IMR-90 (cell line): ENCODE results near the gene PCCA. TPM values are rescaled to one million over a fixed set of nuclear protein-coding genes. Genes with fewer than 3 reads are reported as not detected.

Experiments
- ATAC-seq: fragments of 200-7000 bp; cut with Tn5 transposase; 2 replicates; pipeline ENCODE4 v1.9.1; 2020; ENCODE audit warnings: low read depth, mild to moderate bottlenecking, moderate library complexity
- BruUV-seq: library from RNA; stranded (reverse); fragments of 400-500 nt; replicated peaks from 2 replicates; lab custom pipeline; 2021; lab: Mats Ljungman, UMichigan
- CTCF ChIA-PET: fragments of 300-600 bp; formaldehyde crosslinking; extraction: SDS; loops from one replicate; lab custom pipeline; 2021; ENCODE audit warnings: antibody characterized with exemption; lab: Yijun Ruan, JAX
- POLR2A ChIA-PET: fragments of 300-600 bp; sonication (Branson Sonifier 250); formaldehyde crosslinking; loops from one replicate; lab custom pipeline; 2022; ENCODE audit warnings: antibody characterized with exemption; ENCODE audit not compliant: unreplicated experiment; lab: Charles Lee
- DNase-seq: peaks from one replicate; pipeline ENCODE4 v3.0.0; 2013
- H2AFZ ChIP-seq: replicated peaks from 2 replicates; pipeline ENCODE3; 2013; ENCODE audit warnings: low read length, mild to moderate bottlenecking; ENCODE audit not compliant: poor library complexity
- H2AK5ac ChIP-seq: 2 replicates; pipeline ENCODE4 v1.6.1; 2013; ENCODE audit warnings: low read depth, low read length, inconsistent platforms
- H2AK9ac ChIP-seq: replicated peaks from 2 replicates; pipeline ENCODE3; 2013; ENCODE audit warnings: mild to moderate bottlenecking, low read depth, low read length, moderate library complexity; ENCODE audit not compliant: poor library complexity
- H2BK120ac ChIP-seq: 2 replicates; pipeline ENCODE4 v1.6.1; 2013; ENCODE audit warnings: low read depth, low read length, inconsistent platforms
- H2BK15ac ChIP-seq: 3 replicates; pipeline ENCODE4 v1.6.1; 2013; ENCODE audit warnings: low read depth, low read length, inconsistent platforms
- H2BK20ac ChIP-seq: 2 replicates; pipeline ENCODE4 v1.6.1; 2013; ENCODE audit warnings: low read depth, mild to moderate bottlenecking, inconsistent platforms, low read length, moderate library complexity
- H2BK5ac ChIP-seq: 2 replicates; pipeline ENCODE4 v1.6.1; 2013; ENCODE audit warnings: mild to moderate bottlenecking, low read depth, low read length, inconsistent platforms; ENCODE audit not compliant: poor library complexity, severe bottlenecking
- H3K14ac ChIP-seq: replicated peaks from 2 replicates; pipeline ENCODE4 v1.6.1; 2013; ENCODE audit warnings: low read depth, low read length, inconsistent platforms
- H3K18ac ChIP-seq: 2 replicates; pipeline ENCODE4 v1.6.1; 2013; ENCODE audit warnings: low read depth, low read length, control low read depth
- H3K23ac ChIP-seq: 2 replicates; pipeline ENCODE4 v1.6.1; 2013; ENCODE audit warnings: low read depth, low read length, inconsistent platforms
- H3K27ac ChIP-seq: 2 replicates; pipeline ENCODE4 v1.5.1; 2013; ENCODE audit warnings: mild to moderate bottlenecking, control low read depth, low read length; ENCODE audit not compliant: insufficient read depth
- H3K27me3 ChIP-seq: 2 replicates; pipeline ENCODE4 v1.6.1; 2013; ENCODE audit warnings: low read length; ENCODE audit not compliant: control insufficient read depth, insufficient read depth
- H3K36me3 ChIP-seq: 2 replicates; pipeline ENCODE4 v1.6.1; 2013; ENCODE audit warnings: low read length, mixed read lengths; ENCODE audit not compliant: control insufficient read depth, insufficient read depth
- H3K4ac ChIP-seq: 2 replicates; pipeline ENCODE4 v1.6.1; 2013; ENCODE audit warnings: low read depth, low read length, inconsistent platforms
- H3K4me1 ChIP-seq: 2 replicates; pipeline ENCODE4 v1.6.1; 2013; ENCODE audit warnings: low read length, mixed read lengths; ENCODE audit not compliant: control insufficient read depth, insufficient read depth
- H3K4me2 ChIP-seq: 2 replicates; pipeline ENCODE4 v1.6.1; 2013; ENCODE audit warnings: low read depth, mild to moderate bottlenecking, control low read depth, low read length, moderate library complexity
- H3K4me3 ChIP-seq: 2 replicates; pipeline ENCODE4 v1.5.1; 2013; ENCODE audit warnings: low read depth, mild to moderate bottlenecking, control low read depth, low read length, moderate library complexity; ENCODE audit not compliant: insufficient read depth
- H3K56ac ChIP-seq: 2 replicates; pipeline ENCODE4 v1.6.1; 2013; ENCODE audit warnings: low read length, inconsistent platforms; ENCODE audit not compliant: insufficient read depth; ENCODE audit errors: extremely low read depth
- H3K79me1 ChIP-seq, 2 experiments: 2 replicates each; pipeline ENCODE4 v1.6.1; 2013; ENCODE audit warnings: low read length in 2 of 2, inconsistent platforms in 1 of 2, low read depth in 1 of 2
- H3K9ac ChIP-seq: 2 replicates; pipeline ENCODE4 v1.6.1; 2013; ENCODE audit warnings: low read depth, low read length, control low read depth
- H3K9me1 ChIP-seq: 2 replicates; pipeline ENCODE4 v1.6.1; 2013; ENCODE audit warnings: low read length, inconsistent platforms; ENCODE audit not compliant: insufficient read depth
- H3K9me3 ChIP-seq: 2 replicates; pipeline ENCODE4 v1.6.1; 2013; ENCODE audit warnings: low read length; ENCODE audit not compliant: control insufficient read depth, insufficient read depth
- H4K20me1 ChIP-seq: 2 replicates; pipeline ENCODE4 v1.6.1; 2013; ENCODE audit warnings: low read length, inconsistent platforms; ENCODE audit not compliant: insufficient read depth
- H4K5ac ChIP-seq: 2 replicates; pipeline ENCODE4 v1.6.1; 2013; ENCODE audit warnings: mild to moderate bottlenecking, low read depth, low read length, control low read depth
- H4K8ac ChIP-seq, 2 experiments: 2 replicates each; pipeline ENCODE4 v1.6.1; 2013; ENCODE audit warnings: low read depth in 2 of 2, low read length in 2 of 2, control low read depth in 1 of 2, inconsistent platforms in 1 of 2
- H4K91ac ChIP-seq: 2 replicates; pipeline ENCODE4 v1.6.1; 2013; ENCODE audit warnings: low read depth, low read length, inconsistent platforms; ENCODE audit not compliant: insufficient read depth
- BHLHE40 ChIP-seq: fragments of 150-350 bp; IDR thresholded peaks from 2 replicates; pipeline ENCODE4 v1.6.1; 2016; ENCODE audit warnings: mild to moderate bottlenecking, low read depth, low read length
- CEBPB ChIP-seq: IDR thresholded peaks from 2 replicates; pipeline ENCODE4 v1.6.1; 2012; ENCODE audit warnings: low read depth, low read length, improper control_type of control experiment
- CHD1 ChIP-seq: IDR thresholded peaks from 2 replicates; pipeline ENCODE4 v1.6.1; 2012; ENCODE audit warnings: low read depth, low read length, improper control_type of control experiment
- ELK1 ChIP-seq: fragments of 150-350 bp; IDR thresholded peaks from 2 replicates; pipeline ENCODE4 v1.6.1; 2016; ENCODE audit warnings: low read depth, mild to moderate bottlenecking, low read length, moderate library complexity, borderline replicate concordance
- FOS ChIP-seq: fragments of 150-350 bp; IDR thresholded peaks from 2 replicates; pipeline ENCODE4 v1.6.1; 2016; ENCODE audit warnings: low read depth, low read length
- MAFK ChIP-seq: IDR thresholded peaks from 2 replicates; pipeline ENCODE4 v1.6.1; 2012; ENCODE audit warnings: low read depth, low read length, improper control_type of control experiment
- MAZ ChIP-seq: IDR thresholded peaks from 2 replicates; pipeline ENCODE4 v1.6.1; 2012; ENCODE audit warnings: low read depth, mild to moderate bottlenecking, low read length, improper control_type of control experiment, moderate library complexity, borderline replicate concordance
- MXI1 ChIP-seq: IDR thresholded peaks from 2 replicates; pipeline ENCODE4 v1.6.1; 2012; ENCODE audit warnings: low read depth, mild to moderate bottlenecking, low read length, moderate library complexity, borderline replicate concordance
- NFE2L2 ChIP-seq: fragments of 150-350 bp; IDR thresholded peaks from 2 replicates; pipeline ENCODE4 v1.6.1; 2016; ENCODE audit warnings: low read depth, mild to moderate bottlenecking, low read length
- POLR2A ChIP-seq: IDR thresholded peaks from 2 replicates; pipeline ENCODE4 v1.6.1; 2012; ENCODE audit warnings: mild to moderate bottlenecking, low read depth, low read length
- RAD21 ChIP-seq: IDR thresholded peaks from 2 replicates; pipeline ENCODE4 v1.6.1; 2012; ENCODE audit warnings: low read length, improper control_type of control experiment
- RCOR1 ChIP-seq: IDR thresholded peaks from 2 replicates; pipeline ENCODE4 v1.6.1; 2012; ENCODE audit warnings: mild to moderate bottlenecking, low read length, improper control_type of control experiment; ENCODE audit not compliant: insufficient replicate concordance
- RFX5 ChIP-seq: IDR thresholded peaks from 2 replicates; pipeline ENCODE4 v1.8.0; 2012; ENCODE audit warnings: low read depth, mild to moderate bottlenecking, low read length, moderate library complexity
- SMC3 ChIP-seq: fragments of 150-350 bp; IDR thresholded peaks from 2 replicates; pipeline ENCODE4 v1.6.1; 2016; ENCODE audit warnings: low read depth, mild to moderate bottlenecking, antibody characterized with exemption, low read length, moderate library complexity
- USF2 ChIP-seq: fragments of 150-350 bp; IDR thresholded peaks from 2 replicates; pipeline ENCODE4 v1.6.1; 2017; ENCODE audit warnings: mild to moderate bottlenecking, antibody characterized with exemption, low read length, low read depth
- WGBS, 2 experiments: methylation state at CpG; one replicate each; pipeline versions ENCODE4 v1.1.5 to v1.1.7; 2013; ENCODE audit warnings: missing lambda C conversion rate in 2 of 2; ENCODE audit not compliant: insufficient read length in 1 of 2; ENCODE audit errors: extremely low coverage in 2 of 2; 5-methylcytosine and 5-hydroxymethylcytosine counted together
- dilution Hi-C: fragments of 300-500 bp; cut with HindIII; formaldehyde crosslinking; loops from one replicate; pipeline ENCODE4 v1.14.3; 2018; ENCODE audit warnings: low sequenced_read_pairs; ENCODE audit not compliant: unreplicated experiment
- in situ Hi-C: fragments of 300-500 bp; cut with MboI; formaldehyde crosslinking; loops from 3 replicates; pipeline ENCODE4 v1.14.3; 2019; ENCODE audit warnings: low sequenced_read_pairs, inconsistent platforms, mixed read lengths
- intact Hi-C: fragments of 100-400 bp; cut with micrococcal nuclease; formaldehyde crosslinking; loops from 2 replicates; pipeline ENCODE4 v1.10.0; 2022
- polyA plus RNA-seq, 3 experiments: library from polyadenylated mRNA; depleted of rRNA; stranded (reverse); fragments of >200 nt; gene quantifications; 2 replicates each; pipeline ENCODE4 v1.2.3, GENCODE V29; 2012; ENCODE audit warnings: low replicate concordance in 1 of 3
- total RNA-seq: library from RNA; depleted of rRNA; stranded (reverse); fragments of >200 nt; gene quantifications from 2 replicates; pipeline ENCODE4 v1.2.3, GENCODE V29; 2012

Gene PCCA
- total and polyA plus RNA-seq, 2 of the 4 experiments (the other 2 are of a cell fraction), result 7.6 to 24.0 TPM

- H4K5ac ChIP-seq, result no peak overlapping the region
- no peak overlapping the region for H3K4me3 ChIP-seq
- intact Hi-C loops, result no loop called here
- H4K91ac ChIP-seq, result no peak overlapping the region
- H4K8ac ChIP-seq, result no peak overlapping the region
- no peak overlapping the region; the same call in 1 of the 2 replicates for H2AK5ac ChIP-seq
- WGBS, 2 experiments, result 80% methylated on average over 1 of the region's 3 CpGs; no CpG with 5 or more reads in 1 of the 2 experiments
- no peak overlapping the region for H3K27ac ChIP-seq
- no peak overlapping the region for H2BK15ac ChIP-seq
- 0 out of 2 replicates have a peak, but pooled peaks cover 5% of the 10 kb centered on the region for H4K20me1 ChIP-seq
- no peak overlapping the region for H3K18ac ChIP-seq
- H3K4ac ChIP-seq, result no peak overlapping the region
- no TSS peak for BruUV-seq
- ATAC-seq (no peak), DNase-seq (no peak)
- H2AFZ ChIP-seq, result no peak overlapping the region
- ChIA-PET CTCF (no interaction called here), POLR2A (no interaction called here)
- H3K56ac ChIP-seq, result no peak overlapping the region
- H3K14ac ChIP-seq, result no peak overlapping the region
- H3K23ac ChIP-seq, result no peak overlapping the region
- TF ChIP-seq MXI1 (no peak), CHD1 (no peak), RCOR1 (no peak), FOS (no peak), RFX5 (no peak), BHLHE40 (no peak), MAFK (no peak), SMC3 (no peak), NFE2L2 (no peak), RAD21 (no peak), MAZ (no peak), POLR2A (no peak), ELK1 (no peak), CEBPB (no peak), USF2 (no peak)
- H2BK5ac ChIP-seq, result peak overlapping the region; percentile 49
- H3K4me1 ChIP-seq, result peaks cover 8% of the 10 kb centered on the region; the same call in 1 of the 2 replicates
- H3K36me3 ChIP-seq, result no peaks in the 10 kb centered on the region
- no peaks in the 10 kb centered on the region for H3K27me3 ChIP-seq
- H3K9me1 ChIP-seq, result peaks cover 8% of the 10 kb centered on the region; the same call in 1 of the 2 replicates
- no peak overlapping the region for H2BK20ac ChIP-seq
- no peaks in the 10 kb centered on the region for H3K9me3 ChIP-seq
- H3K9ac ChIP-seq, result no peak overlapping the region
- H3K4me2 ChIP-seq, result no peak overlapping the region
- dilution Hi-C loops, result no loop called here
- in situ Hi-C loops, result no loop called here
- H2BK120ac ChIP-seq, result no peak overlapping the region
- H2AK9ac ChIP-seq, result no peak overlapping the region
- H3K79me1 ChIP-seq, result peaks cover 13 to 26% of the 10 kb centered on the region in 2 experiments
Measured at GRCh38 chr13:100179276-100179675, 90.4 kb downstream of the PCCA start.
